IPS-NIHi7 (cell line): ENCODE results near the gene INPP5F.

Experiments
- DNase-seq: peaks from one replicate; pipeline ENCODE4 v3.0.0; 2012; ENCODE audit warnings: mixed read lengths; ENCODE audit errors: extremely low spot score

Gene INPP5F, protein sequence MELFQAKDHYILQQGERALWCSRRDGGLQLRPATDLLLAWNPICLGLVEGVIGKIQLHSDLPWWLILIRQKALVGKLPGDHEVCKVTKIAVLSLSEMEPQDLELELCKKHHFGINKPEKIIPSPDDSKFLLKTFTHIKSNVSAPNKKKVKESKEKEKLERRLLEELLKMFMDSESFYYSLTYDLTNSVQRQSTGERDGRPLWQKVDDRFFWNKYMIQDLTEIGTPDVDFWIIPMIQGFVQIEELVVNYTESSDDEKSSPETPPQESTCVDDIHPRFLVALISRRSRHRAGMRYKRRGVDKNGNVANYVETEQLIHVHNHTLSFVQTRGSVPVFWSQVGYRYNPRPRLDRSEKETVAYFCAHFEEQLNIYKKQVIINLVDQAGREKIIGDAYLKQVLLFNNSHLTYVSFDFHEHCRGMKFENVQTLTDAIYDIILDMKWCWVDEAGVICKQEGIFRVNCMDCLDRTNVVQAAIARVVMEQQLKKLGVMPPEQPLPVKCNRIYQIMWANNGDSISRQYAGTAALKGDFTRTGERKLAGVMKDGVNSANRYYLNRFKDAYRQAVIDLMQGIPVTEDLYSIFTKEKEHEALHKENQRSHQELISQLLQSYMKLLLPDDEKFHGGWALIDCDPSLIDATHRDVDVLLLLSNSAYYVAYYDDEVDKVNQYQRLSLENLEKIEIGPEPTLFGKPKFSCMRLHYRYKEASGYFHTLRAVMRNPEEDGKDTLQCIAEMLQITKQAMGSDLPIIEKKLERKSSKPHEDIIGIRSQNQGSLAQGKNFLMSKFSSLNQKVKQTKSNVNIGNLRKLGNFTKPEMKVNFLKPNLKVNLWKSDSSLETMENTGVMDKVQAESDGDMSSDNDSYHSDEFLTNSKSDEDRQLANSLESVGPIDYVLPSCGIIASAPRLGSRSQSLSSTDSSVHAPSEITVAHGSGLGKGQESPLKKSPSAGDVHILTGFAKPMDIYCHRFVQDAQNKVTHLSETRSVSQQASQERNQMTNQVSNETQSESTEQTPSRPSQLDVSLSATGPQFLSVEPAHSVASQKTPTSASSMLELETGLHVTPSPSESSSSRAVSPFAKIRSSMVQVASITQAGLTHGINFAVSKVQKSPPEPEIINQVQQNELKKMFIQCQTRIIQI

DNA sequence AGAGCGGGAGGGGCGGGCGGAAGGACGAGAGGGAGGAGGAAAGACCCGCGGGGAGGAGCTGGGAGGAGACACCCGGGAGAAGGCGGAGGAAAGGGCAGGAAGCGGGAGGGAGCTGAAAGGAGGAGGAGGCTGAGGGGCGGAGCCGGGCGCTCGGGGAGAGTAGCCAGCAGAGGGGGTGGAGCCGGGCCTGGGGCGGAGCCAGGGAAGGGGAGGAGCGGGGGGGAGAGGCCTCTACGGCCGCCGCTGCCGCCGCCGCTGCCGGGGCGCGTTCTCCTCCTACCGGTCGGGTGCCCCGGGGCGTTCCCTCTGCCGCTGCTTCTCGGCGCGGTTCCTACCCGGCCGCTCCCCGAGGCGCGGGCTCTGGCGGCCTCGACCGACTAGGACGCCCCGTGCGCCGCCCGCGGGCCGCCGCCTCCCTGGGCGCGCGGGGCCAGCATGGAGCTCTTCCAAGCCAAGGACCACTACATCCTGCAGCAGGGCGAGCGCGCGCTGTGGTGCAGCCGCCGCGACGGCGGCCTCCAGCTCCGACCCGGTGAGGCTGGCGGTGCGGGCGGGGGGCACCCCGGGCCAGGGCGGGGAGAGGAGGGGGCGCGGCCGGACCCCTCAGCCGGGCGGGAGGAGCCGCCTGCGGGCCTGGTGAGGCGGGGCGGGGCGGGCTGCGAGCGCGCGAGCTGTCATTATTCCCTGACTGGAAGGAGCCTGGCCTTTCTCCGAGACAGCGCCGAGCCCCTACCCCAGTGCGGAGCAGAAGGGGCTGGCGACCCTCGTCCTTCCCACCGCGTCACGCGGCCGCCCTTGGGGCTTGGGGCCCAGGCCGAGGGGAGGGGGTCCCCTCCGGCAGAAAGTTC, at the start of gene INPP5F:
Gene INPP5F (plus strand): TSS at position 223 of the 848 bp plus-strand sequence. CDS start 213 bp downstream, at position 436.
- DNase-seq = peak; percentile 100

DNA sequence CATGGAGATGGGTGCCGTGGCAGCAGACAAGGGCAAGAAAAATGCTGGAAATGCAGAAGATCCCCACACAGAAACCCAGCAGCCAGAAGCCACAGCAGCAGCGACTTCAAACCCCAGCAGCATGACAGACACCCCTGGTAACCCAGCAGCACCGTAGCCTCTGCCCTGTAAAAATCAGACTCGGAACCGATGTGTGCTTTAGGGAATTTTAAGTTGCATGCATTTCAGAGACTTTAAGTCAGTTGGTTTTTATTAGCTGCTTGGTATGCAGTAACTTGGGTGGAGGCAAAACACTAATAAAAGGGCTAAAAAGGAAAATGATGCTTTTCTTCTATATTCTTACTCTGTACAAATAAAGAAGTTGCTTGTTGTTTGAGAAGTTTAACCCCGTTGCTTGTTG, 48.7 kb upstream of the INPP5F start:
- no peak for DNase-seq

DNA sequence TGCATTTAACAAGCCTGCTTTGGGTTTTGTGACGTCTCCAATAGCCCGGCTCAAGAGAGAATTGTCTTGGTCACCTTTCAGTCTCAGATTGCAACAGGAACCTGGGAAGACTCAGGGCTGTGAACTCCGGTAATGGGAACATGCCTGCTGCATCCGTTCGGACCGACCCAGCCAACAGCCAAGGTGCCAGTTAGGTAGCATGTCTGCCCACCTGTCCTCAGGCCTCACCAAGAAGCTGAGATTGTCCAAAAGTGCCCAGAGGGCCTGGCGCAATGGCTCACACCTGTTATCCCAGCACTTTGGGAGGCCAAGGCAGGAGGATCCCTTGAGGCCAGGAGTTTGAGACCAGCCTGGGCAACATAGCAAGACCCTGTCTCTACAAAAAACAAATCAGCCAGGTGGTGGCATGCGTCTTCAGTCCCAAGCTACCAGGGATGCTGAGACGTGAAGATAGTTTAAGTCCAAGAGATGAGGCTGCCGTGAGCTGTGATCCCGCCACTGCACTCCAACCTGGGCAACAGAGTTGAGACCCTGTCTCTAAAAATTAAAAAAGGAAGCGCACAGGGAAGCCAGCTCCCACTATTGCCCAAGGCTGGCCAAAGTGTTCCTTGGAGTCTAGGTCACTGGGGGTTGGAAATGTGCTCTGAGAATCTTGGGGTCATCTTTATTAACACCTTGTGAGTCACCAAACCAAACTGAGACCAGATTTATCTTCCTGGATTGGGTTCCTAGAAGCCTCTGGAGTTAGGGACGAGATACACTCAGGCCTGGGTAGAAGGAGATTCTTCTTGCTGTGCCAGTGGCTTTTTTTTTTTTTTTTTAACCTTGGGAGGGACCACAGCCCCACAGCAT, 47.7 kb upstream of the INPP5F start:
- no peak for DNase-seq

DNA sequence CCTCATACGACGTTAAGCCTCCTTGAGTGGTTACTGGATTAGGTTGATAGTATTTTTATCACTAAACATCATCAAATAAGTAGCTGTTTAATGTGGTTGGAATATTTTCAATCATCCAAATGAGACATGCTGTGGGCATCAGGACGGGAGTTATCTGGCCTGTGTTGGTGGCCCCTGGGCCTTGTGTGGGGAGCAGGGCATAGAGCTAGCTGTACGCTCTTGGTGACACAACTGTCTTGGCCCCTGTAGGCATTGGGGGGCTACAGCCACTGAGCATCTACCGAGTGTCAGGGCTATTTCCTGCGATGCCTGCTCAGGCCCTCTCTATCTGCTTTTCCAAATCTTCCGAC, 46.4 kb upstream of the INPP5F start:
- DNase-seq = no peak

DNA sequence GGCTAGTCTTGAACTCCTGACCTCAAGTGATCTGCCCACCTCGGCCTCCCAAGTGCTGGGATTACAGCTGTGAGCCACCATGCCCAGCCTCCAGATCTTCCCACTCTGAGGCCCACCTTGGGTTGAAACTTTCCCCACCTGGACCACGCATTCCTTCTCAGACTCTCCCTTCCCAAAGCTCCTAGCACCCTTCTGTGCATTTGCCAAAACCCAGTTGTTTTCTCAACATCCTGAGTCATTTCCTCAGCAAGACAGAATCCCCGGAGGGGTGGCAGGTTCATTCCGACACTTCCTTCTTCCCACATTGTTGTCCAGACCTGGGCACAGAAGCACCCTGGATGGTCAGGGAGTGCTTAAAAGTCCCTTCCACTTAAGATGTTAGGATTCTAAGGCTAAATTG, 45.8 kb upstream of the INPP5F start:
- DNase-seq = no peak

DNA sequence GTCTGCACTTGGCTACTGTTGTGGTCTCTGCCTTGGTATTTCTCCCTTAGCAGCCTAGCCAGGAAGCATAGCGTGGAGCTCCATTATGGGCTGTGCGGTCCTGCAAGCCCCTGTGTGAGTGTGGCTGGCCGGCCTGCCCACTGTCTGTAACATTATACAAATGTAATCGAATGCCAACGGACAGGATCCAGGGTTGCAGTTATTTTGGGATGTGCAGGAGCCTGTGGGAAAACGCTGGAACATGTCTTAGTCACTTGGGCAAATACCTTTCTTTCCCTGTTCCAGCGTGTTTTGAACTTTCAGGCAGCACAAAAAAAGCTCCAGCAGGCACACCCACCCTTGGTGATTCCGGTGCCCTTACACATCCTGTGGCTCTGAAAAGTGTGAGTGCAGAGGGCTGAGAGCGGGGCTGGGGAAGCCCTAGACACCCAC, 45.2 kb upstream of the INPP5F start:
- no peak for DNase-seq

DNA sequence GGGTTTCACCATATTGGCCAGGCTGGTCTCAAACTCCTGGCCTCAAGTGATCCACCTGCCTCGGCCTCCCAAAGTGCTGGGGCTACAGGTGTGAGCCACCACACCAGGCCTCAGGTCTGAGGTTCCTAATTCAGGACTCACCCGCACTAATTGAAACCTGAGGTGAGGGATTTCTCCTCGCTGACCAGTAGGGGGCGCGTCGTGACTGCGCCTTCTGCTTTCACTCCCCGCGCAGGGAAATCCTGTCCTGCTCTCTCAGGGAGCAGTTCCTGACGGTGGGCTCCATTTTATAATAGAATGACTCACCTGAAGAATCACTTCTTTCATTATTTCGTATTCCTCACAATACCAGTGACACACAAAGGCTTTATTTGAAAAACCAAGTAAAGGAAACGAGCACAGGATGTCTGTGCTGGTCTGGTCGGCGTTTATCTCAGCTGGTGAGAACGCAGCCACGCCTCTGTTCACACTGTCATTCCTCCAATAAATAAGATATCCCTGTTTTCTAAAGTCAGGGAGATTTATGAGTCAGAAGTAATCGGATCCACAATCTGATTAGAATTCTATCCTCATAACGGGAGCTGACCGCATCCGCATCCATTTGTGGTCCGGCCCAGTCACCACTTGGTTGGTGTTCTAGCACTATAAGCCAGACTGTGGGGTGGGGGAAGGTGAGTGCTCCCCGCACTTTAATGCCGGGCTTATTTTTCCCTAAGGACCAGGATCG, 39.2 kb upstream of the INPP5F start:
- DNase-seq = peak; percentile 80

DNA sequence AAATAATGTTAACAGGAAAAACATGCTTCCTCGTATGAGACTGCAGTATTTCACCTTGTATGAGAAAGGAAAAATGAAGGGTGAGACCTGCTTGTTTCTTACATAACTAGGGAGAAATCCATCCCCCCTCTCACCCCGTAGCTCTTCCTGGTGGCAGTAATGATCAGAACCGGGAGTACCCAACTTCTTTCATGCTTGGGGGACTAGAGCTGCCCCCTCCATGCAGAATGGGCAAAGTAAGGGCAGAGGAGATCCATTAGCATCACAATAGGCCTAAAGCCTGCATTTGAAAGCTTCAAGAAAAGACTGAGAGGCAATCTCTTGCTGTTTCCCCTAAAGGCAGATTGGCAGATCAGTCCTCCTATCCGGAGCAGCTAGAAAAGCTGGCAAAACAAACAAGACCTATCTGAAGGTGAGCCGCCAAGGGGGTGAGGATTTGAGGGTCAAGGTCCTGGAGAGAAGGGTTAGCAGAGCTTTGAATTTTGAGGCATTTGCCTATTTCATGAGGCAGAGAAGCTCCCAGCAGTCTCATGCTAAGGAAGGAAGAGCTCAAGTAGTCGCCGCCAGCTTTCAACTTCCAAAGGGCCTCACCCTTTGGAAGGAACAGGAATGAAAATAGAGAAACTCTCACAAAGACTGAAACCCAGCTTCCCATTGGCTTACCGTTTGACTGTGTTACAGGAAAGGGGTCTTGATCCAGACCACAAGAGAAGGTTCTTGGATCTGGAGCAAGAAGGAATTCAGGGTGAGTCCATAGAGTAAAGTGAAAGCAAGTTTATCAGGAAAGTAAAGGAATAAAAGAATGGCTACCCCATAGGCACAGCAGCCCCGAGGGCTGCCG, 38.4 kb upstream of the INPP5F start:
- peak; percentile 89 for DNase-seq

DNA sequence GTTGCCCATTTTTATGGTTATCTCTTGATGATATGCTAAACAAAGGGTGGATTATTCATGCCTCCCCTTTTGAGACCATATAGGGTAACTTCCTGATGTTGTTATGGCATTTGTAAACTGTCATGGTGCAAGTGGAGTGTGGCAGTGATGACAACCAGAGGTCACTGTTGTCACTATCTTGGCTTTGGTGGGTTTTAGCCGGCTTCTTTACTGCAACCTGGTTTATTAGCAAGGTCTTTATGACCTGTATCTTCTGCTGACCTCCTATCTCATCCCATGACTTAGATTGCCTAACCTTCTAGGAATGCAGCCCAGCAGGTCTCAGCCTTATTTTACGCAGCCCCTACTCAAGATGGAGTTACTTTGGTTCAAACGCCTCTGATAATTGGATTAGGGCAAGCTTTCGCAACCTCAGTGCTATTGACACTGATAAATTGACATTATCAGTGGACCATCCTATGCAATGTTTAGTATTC, 37.8 kb upstream of the INPP5F start:
- DNase-seq = no peak

DNA sequence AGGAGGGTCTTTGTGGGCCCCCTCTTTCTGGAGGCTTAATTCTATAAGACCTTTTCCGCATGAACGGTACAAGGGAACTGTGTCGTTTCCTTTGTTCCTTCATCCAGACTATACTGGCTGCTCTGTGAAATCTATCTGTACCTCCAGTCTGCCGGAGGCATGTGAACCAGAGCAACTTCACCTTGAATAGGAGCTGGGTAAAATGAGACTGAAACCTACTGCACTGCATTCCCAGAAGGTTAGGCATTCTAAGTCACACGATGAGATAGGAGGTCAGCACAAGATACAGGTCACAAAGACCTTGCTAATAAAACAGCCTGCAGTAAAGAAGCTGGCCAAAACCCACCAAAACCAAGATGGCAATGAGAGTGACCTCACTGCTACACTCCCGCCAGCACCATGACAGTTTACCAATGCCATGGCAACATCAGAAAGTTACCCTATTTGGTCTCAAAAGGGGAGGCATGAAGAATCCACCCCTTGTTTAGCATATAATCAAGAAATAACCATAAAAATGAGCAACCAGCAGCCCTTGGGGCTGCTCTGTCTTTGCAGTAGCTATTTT, 36.8 kb upstream of the INPP5F start:
- DNase-seq = no peak

DNA sequence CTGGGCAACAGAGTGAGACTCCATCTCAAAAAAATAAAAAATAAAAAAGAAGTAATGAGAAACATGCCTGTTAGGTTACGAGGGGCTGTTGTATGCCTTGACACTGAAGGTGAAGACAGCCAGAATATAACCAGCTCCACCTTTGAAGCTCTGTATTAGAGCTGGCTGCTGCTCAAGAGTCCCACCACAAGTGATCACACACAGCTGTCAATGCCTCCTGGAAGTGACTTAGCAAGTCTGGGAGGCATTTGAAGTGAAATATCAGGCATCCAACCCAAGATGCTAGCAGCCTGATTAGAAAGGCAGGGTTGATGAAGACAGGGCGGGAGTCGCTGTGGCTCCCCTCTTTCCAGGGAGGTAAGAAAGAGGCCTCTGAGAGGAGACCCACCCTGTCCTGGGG, 34.1 kb upstream of the INPP5F start:
- DNase-seq = no peak

DNA sequence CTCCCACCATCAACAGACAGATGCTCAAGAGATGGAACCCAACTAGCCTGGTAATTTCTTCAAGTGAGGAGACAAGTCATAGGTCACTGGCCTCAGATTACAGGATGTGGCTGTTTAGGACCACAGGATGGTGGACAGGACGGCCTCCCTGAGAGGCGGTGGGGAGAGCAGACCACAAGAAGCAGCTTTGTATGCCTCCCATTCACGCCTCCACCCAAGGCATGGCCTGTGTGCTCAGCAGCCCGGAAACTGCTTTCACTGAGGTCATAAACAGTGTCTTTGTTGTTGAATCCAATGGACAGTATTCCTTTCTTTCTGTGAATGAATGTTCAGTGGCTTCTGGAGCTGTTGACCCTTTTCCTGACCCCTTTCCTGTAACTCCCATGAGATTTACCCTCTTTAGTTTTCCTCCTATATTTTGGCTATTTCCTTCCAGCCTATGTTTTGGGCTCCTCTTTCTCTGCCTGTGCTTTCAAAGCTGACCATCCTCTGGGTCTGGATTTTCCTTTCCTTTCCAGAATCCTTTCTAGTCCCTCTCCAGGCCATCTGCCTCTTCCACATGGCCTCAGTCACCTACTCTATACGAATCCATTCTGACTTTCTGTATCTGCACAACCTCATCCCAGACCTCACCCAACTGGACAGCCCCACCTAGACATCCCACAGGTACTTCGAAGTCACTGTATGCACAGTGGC, 32.4 kb upstream of the INPP5F start:
- DNase-seq = no peak

DNA sequence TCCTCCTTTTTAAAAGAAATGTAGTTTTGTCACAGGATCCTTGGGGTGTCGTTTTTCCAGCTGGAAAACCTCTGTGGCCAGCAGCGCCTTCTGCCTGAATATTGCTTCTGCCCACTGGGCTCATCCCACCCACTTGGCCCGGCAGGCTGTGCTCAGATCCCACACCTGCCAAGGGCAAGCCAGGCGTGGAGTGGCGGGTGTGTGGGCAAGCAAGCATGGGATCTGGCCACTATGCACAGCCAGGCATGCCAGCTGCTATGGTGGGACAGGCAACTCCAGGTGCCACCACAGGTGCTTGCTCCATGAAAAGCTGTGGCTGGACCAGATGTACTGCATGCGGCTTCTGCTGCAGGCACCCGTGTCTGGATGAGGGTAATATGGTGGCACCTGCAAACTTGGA, 31.2 kb upstream of the INPP5F start:
- no peak for DNase-seq

DNA sequence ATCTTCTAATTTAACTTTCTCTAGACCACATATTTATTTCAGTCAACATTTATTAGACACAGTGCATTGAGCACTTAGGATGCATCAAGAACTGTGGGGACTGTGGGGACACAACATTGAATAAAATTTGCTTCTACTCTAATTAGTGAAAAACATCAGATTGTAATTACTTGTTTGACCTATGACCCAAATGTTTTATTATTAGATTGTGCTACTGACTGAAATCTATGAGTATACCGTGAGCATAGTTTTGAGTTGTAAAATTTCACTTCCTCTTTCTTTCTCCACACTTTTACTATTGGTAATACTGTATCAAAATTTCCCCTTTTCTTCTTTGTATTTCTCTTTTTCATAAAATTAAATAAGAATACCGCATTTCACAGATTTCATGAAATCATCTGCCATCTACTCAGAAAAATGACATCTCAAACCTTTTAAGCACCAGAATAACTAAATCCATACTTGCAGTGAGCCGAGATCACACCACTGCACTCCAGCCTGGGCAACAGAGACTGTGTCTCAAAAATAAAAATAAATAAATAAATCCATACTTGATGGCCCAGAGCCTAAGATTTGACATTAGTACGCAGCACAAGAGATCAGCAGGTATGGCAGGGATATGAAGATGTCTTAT, 25.4 kb upstream of the INPP5F start:
- DNase-seq = no peak

DNA sequence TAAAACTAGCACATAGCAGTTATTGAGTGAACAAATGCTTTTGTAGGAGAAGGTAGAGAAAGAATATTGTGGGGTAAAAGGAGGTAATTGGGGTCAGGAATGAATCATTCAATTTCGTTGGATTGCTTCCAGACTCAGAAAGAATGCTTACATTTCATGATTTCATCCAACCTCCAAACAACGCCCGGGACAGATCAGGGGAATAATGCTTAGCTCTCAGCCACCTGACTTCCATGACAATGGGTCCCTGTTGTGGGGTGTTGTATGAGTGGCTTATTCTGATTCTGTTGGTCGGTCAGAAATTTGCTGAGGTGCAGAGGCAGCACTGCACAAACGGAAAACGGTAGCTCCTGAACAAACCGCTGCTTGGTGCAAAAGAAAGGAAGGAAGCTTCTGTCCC, 24.0 kb upstream of the INPP5F start:
- no peak for DNase-seq

DNA sequence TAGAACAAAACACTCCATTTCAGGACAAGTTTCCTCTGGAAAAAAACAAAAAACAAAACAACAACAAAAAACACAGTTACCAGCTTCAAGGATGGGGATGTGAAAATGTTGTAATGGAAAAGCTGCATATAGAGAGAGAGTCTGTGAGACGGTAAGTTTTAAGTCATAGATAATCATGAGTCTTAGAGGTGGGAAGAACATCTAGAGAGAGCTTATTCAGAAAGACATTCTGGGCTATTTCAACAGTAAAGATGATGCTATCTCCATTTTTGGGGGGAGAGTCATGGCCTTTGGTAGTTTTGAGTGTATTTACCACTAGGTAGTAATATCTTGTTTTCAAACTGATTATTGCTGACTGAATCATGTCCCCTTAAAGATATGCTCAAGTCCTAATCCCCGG, 23.3 kb upstream of the INPP5F start:
- no peak for DNase-seq

DNA sequence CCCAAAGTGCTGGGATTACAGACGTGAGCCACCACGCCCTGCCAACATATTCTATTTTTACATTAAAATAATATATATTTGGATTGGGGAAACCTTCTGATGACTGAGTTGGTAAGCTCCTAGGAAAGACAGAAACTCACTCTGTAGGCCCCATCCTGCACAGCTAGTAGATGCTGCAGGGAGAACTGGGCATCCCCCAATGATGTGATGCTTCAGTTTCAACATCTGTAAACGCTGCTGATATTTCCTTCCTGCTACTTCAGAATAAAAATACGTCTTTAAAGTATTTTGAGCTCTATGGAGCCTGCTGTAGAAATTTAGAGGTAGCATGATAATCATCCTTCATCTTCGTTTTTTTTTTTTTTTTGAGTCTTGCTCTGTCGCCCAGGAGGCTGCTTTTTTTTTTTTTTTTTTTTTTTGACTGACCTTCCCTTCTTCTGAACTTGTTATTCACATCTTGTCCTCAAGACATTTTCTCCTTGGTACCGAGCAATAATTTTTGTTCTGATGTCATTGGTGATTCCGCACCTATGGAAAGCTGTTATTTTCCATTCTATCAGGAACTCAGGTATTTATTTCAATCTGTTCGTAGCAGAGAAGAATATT, 21.8 kb upstream of the INPP5F start:
- no peak for DNase-seq
